Neural crest cell (in vitro differentiated cells): Measurements from ENCODE around the gene ACBD6. TPM values are rescaled to one million over a fixed set of nuclear protein-coding genes. Genes with fewer than 3 reads are reported as not detected.

ENCODE experiments used
- DNase-seq: peaks from one replicate; pipeline ENCODE4 v3.0.0; 2021; ENCODE audit warnings: low read depth, mixed read lengths, low spot score
- H3K27ac Mint-ChIP-seq: one replicate; pipeline ENCODE4 v1.8.0; 2021; ENCODE audit warnings: mild to moderate bottlenecking, mixed read lengths; ENCODE audit not compliant: unreplicated experiment
- H3K27me3 Mint-ChIP-seq: 2 replicates; pipeline ENCODE4 v1.8.0; 2021; ENCODE audit warnings: low read depth, mild to moderate bottlenecking, mixed read lengths
- H3K36me3 Mint-ChIP-seq: 2 replicates; pipeline ENCODE4 v1.8.0; 2021; ENCODE audit warnings: low read depth, mild to moderate bottlenecking, mixed read lengths
- H3K4me1 Mint-ChIP-seq: 2 replicates; pipeline ENCODE4 v1.8.0; 2021; ENCODE audit warnings: mixed read lengths
- H3K4me3 Mint-ChIP-seq: one replicate; pipeline ENCODE4 v1.8.0; 2021; ENCODE audit warnings: mild to moderate bottlenecking, mixed read lengths
- H3K9me3 Mint-ChIP-seq: 2 replicates; pipeline ENCODE4 v1.8.0; 2021; ENCODE audit warnings: mixed read lengths
- CTCF ChIP-seq: fragments of 200-600 bp; sonication (generic); conservative IDR thresholded peaks from 2 replicates; pipeline ENCODE4 v1.5.0; 2021; ENCODE audit warnings: antibody characterized with exemption, mild to moderate bottlenecking
- total RNA-seq: library from RNA; stranded (reverse); gene quantifications from 2 replicates; pipeline ENCODE4 v1.2.1, GENCODE V29; 2021

The ACBD6 gene
- total RNA-seq, 1 donor from 2014 or later = 59.1 TPM

DNA sequence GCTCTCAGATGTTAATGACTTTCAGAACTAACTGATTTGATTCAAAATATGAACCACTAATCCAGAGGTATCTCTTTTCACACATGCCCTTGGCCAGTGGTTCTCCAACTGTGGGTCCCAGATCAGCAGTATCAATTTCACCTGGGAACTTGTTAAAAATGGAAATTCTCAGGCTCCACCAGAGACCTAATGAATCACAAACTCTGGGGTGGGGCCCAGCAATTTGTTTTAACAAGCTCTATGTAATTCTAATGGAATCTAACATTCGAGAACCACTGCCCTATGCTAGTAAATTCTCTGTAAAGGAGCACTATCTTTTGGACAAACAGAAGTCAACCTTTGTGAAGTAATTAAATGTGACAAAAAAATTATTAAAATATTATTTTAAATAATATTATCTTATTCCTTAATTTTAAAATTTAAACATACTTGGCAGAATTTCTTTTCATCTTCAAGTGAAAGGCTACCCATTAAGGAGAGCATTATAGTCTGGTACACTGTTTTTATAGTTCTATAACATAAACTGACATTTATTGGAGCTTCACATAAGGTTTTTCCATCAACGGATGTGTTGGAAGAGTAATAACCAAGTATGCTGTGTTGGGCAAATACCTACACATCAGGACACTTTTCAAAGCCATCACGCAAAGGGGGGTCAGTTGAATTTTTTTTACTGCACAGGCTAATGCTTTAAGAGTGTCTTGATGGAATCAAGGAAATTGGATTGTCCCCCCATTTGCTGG, 141.9 kb downstream of the ACBD6 start:
- Mint-ChIP-seq H3K36me3 (no peaks in the 10 kb centered on the region), H3K4me1 (peaks cover 2% of the 10 kb centered on the region)
- no peak for TF ChIP-seq CTCF

GRCh38 chr1:180358649-180359048, 143.7 kb downstream of the ACBD6 start:
- DNase-seq = no peak

More for the DNA sequence above, 141.9 kb downstream of the ACBD6 start:
- no peak overlapping the region for H3K4me3 Mint-ChIP-seq
- no peak for DNase-seq
- no peaks in the 10 kb centered on the region for H3K9me3 Mint-ChIP-seq
- no peak overlapping the region for H3K27ac Mint-ChIP-seq
- no peaks in the 10 kb centered on the region for H3K27me3 Mint-ChIP-seq

GRCh38 chr1:180353945-180354344, 148.4 kb downstream of the ACBD6 start:
- Mint-ChIP-seq H3K36me3 (no peaks in the 10 kb centered on the region), H3K4me3 (peak overlapping the region; percentile 42), H3K9me3 (no peaks in the 10 kb centered on the region), H3K27ac (peak overlapping the region; percentile 58), H3K27me3 (no peaks in the 10 kb centered on the region), H3K4me1 (peaks cover 20% of the 10 kb centered on the region)
- peak; percentile 2 for DNase-seq
- TF ChIP-seq CTCF = no peak

More at GRCh38 chr1:180358649-180359048, 143.7 kb downstream of the ACBD6 start:
- Mint-ChIP-seq H3K27me3 (no peaks in the 10 kb centered on the region), H3K27ac (no peak overlapping the region), H3K4me3 (no peak overlapping the region), H3K4me1 (peaks cover 19% of the 10 kb centered on the region), H3K9me3 (no peaks in the 10 kb centered on the region), H3K36me3 (no peaks in the 10 kb centered on the region)
- TF ChIP-seq CTCF = no peak

DNA sequence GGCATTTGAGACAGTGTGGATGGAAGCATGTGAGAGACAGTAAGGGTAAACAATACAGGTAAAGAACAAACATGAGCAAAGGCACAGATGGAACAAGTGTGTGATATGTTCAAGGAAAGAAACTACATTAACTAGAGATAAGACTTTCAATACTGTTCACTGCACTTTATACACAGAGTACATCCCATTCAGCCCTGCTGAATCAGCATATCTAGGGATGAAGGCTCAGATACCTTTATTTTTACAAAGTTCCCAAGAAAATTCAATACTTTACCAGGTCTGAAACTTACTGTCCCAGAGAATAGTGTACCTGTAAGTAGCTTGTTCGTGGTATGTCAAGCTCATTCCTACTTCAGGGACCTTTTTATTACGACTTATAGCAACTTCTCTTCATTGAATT, 149.8 kb downstream of the ACBD6 start:
- no peak for TF ChIP-seq CTCF
- H3K4me1 Mint-ChIP-seq = peaks cover 20% of the 10 kb centered on the region
- DNase-seq = no peak
- H3K27me3 Mint-ChIP-seq = no peaks in the 10 kb centered on the region
- H3K4me3 Mint-ChIP-seq = no peak overlapping the region
- no peak overlapping the region for H3K27ac Mint-ChIP-seq
- no peaks in the 10 kb centered on the region for H3K9me3 Mint-ChIP-seq
- H3K36me3 Mint-ChIP-seq = no peaks in the 10 kb centered on the region

- peaks cover 20% of the 10 kb centered on the region for H3K4me1 Mint-ChIP-seq
- no peak for TF ChIP-seq CTCF
- no peak overlapping the region for H3K27ac Mint-ChIP-seq
- H3K27me3 Mint-ChIP-seq = no peaks in the 10 kb centered on the region
- no peak for DNase-seq
- H3K4me3 Mint-ChIP-seq = no peak overlapping the region
- H3K9me3 Mint-ChIP-seq = no peaks in the 10 kb centered on the region
- no peaks in the 10 kb centered on the region for H3K36me3 Mint-ChIP-seq
Observed at GRCh38 chr1:180352021-180352420, 150.4 kb downstream of the ACBD6 start.
